Activated CD4-positive, alpha-beta T cell treated with anti-CD3 and anti-CD28 coated beads for 36 hours (primary cell): ENCODE measurements around the gene OXTR. TPM values are rescaled to one million over a fixed set of nuclear protein-coding genes. Genes with fewer than 3 reads are reported as not detected.

Experiments used
- ATAC-seq: fragments of 200-7000 bp; cut with Tn5 transposase; one replicate; pipeline ENCODE4 v1.10.0; 2021; ENCODE audit warnings: mild to moderate bottlenecking, moderate library complexity
- CTCF ChIA-PET: fragments of 350-600 bp; sonication (Branson Sonifier 250); formaldehyde crosslinking; loops from one replicate; lab custom pipeline; 2021; ENCODE audit warnings: antibody characterized with exemption; lab: Charles Lee
- POLR2A ChIA-PET: fragments of 350-600 bp; sonication (Branson Sonifier 250); formaldehyde crosslinking; loops from one replicate; lab custom pipeline; 2021; ENCODE audit warnings: antibody characterized with exemption, inconsistent platforms; lab: Charles Lee
- DNase-seq: peaks from one replicate; pipeline ENCODE4 v3.0.0-alpha.2; 2020
- H3K27ac Mint-ChIP-seq: one replicate; pipeline ENCODE4 v1.8.0; 2021; ENCODE audit warnings: mixed read lengths
- H3K27me3 Mint-ChIP-seq: one replicate; pipeline ENCODE4 v1.8.0; 2021; ENCODE audit warnings: mixed read lengths
- H3K36me3 Mint-ChIP-seq: one replicate; pipeline ENCODE4 v1.8.0; 2021; ENCODE audit warnings: low read depth, mixed read lengths
- H3K4me1 Mint-ChIP-seq: one replicate; pipeline ENCODE4 v1.8.0; 2021; ENCODE audit warnings: mixed read lengths
- H3K4me3 Mint-ChIP-seq: one replicate; pipeline ENCODE4 v1.8.0; 2021; ENCODE audit warnings: mild to moderate bottlenecking, moderate library complexity, mixed read lengths
- H3K9me3 Mint-ChIP-seq: one replicate; pipeline ENCODE4 v1.8.0; 2021; ENCODE audit warnings: low read depth, mixed read lengths
- intact Hi-C, 2 experiments: fragments of 100-400 bp; cut with DNase I in 1 of 2; cut with micrococcal nuclease in 1 of 2; formaldehyde crosslinking; loops; one replicate each; pipeline versions ENCODE4 v1.14.2 to v1.15.1; 2022 to 2024; cut with DNase I, micrococcal nuclease
- total RNA-seq, 2 experiments: library from RNA; stranded (reverse); gene quantifications; one replicate each; pipeline ENCODE4 v1.2.3, GENCODE V29; 2021

Gene OXTR
- total RNA-seq, 2 experiments from 2014 or later, result 0.70 to 0.91 TPM

- intact Hi-C loops, result no loop called here
- Mint-ChIP-seq H3K36me3 (no peaks in the 10 kb centered on the region), H3K9me3 (no peaks in the 10 kb centered on the region), H3K27ac (no peak overlapping the region), H3K4me1 (no peaks in the 10 kb centered on the region), H3K4me3 (no peak overlapping the region), H3K27me3 (peaks cover 2% of the 10 kb centered on the region)
- POLR2A ChIA-PET, result no interaction called here
- CTCF ChIA-PET, result no interaction called here
- ATAC-seq (no peak), DNase-seq (no peak)
Measured at GRCh38 chr3:8757551-8758518, 11.6 kb downstream of the OXTR start.

- intact Hi-C loops, result no loop called here
- H3K4me1 Mint-ChIP-seq, result no peaks in the 10 kb centered on the region
- H3K9me3 Mint-ChIP-seq, result no peaks in the 10 kb centered on the region
- no peaks in the 10 kb centered on the region for H3K36me3 Mint-ChIP-seq
- ATAC-seq, result no peak
- CTCF ChIA-PET, result no interaction called here
- POLR2A ChIA-PET, result no interaction called here
- no peak overlapping the region for H3K4me3 Mint-ChIP-seq
- no peak overlapping the region for H3K27ac Mint-ChIP-seq
- no peak for DNase-seq
- H3K27me3 Mint-ChIP-seq, result peaks cover 2% of the 10 kb centered on the region
Measured at GRCh38 chr3:8756671-8757070, 12.7 kb downstream of the OXTR start.

GRCh38 chr3:8755564-8756237 is 13.7 kb downstream of the OXTR start:
- no peaks in the 10 kb centered on the region for H3K36me3 Mint-ChIP-seq
- no peak overlapping the region for H3K27ac Mint-ChIP-seq
- POLR2A ChIA-PET, result no interaction called here
- ATAC-seq (no peak), DNase-seq (no peak)
- no peak overlapping the region for H3K4me3 Mint-ChIP-seq
- no peaks in the 10 kb centered on the region for H3K9me3 Mint-ChIP-seq
- CTCF ChIA-PET, result no interaction called here
- intact Hi-C loops, result no loop called here
- H3K27me3 Mint-ChIP-seq, result peaks cover 2% of the 10 kb centered on the region
- no peaks in the 10 kb centered on the region for H3K4me1 Mint-ChIP-seq

- Mint-ChIP-seq H3K4me3 (no peak overlapping the region), H3K27me3 (peaks cover 2% of the 10 kb centered on the region), H3K27ac (no peak overlapping the region), H3K4me1 (no peaks in the 10 kb centered on the region), H3K36me3 (no peaks in the 10 kb centered on the region), H3K9me3 (no peaks in the 10 kb centered on the region)
- CTCF ChIA-PET, result no interaction called here
- ATAC-seq, result no peak
- no peak for DNase-seq
- intact Hi-C loops, result no loop called here
- POLR2A ChIA-PET, result no interaction called here
Measured at GRCh38 chr3:8755097-8755496, 14.3 kb downstream of the OXTR start.

- no peaks in the 10 kb centered on the region for H3K27me3 Mint-ChIP-seq
- H3K4me3 Mint-ChIP-seq, result no peak overlapping the region
- ChIA-PET CTCF (interaction anchor here (1.2 kb wide), 1 partner anchor 21 kb away, joined by 3 read pairs; no protein-coding TSS in a partner anchor), POLR2A (no interaction called here)
- intact Hi-C loops, result no loop called here
- H3K4me1 Mint-ChIP-seq, result no peaks in the 10 kb centered on the region
- no peaks in the 10 kb centered on the region for H3K9me3 Mint-ChIP-seq
- ATAC-seq (no peak), DNase-seq (no peak)
- no peak overlapping the region for H3K27ac Mint-ChIP-seq
- H3K36me3 Mint-ChIP-seq, result no peaks in the 10 kb centered on the region
Measured at GRCh38 chr3:8752832-8753231, 16.6 kb downstream of the OXTR start.

GRCh38 chr3:8749316-8749715 is 20.1 kb downstream of the OXTR start:
- Mint-ChIP-seq H3K27ac (no peak overlapping the region), H3K4me3 (no peak overlapping the region), H3K27me3 (no peaks in the 10 kb centered on the region), H3K36me3 (no peaks in the 10 kb centered on the region), H3K9me3 (no peaks in the 10 kb centered on the region), H3K4me1 (no peaks in the 10 kb centered on the region)
- no peak for ATAC-seq
- ChIA-PET CTCF (no interaction called here), POLR2A (no interaction called here)
- no peak for DNase-seq
- intact Hi-C loops, result no loop called here

GRCh38 chr3:8746780-8747345 is 22.6 kb downstream of the OXTR start:
- Mint-ChIP-seq H3K27me3 (peaks cover 2% of the 10 kb centered on the region), H3K4me3 (no peak overlapping the region), H3K9me3 (no peaks in the 10 kb centered on the region), H3K4me1 (no peaks in the 10 kb centered on the region), H3K27ac (no peak overlapping the region), H3K36me3 (no peaks in the 10 kb centered on the region)
- ChIA-PET POLR2A (no interaction called here), CTCF (no interaction called here)
- ATAC-seq (no peak), DNase-seq (no peak)
- intact Hi-C loops, result no loop called here

GRCh38 chr3:8745619-8746370 is 23.6 kb downstream of the OXTR start:
- Mint-ChIP-seq H3K27me3 (peaks cover 6% of the 10 kb centered on the region), H3K36me3 (no peaks in the 10 kb centered on the region), H3K4me3 (no peak overlapping the region), H3K9me3 (no peaks in the 10 kb centered on the region), H3K4me1 (no peaks in the 10 kb centered on the region), H3K27ac (no peak overlapping the region)
- POLR2A ChIA-PET, result no interaction called here
- DNase-seq (no peak), ATAC-seq (no peak)
- intact Hi-C loops, result no loop called here
- CTCF ChIA-PET, result interaction anchor here (0.9 kb wide), 1 partner anchor 23 kb away, joined by 6 read pairs; the partner anchor contains the start of gene OXTR

GRCh38 chr3:8743911-8744310 is 25.5 kb downstream of the OXTR start:
- H3K4me1 Mint-ChIP-seq, result no peaks in the 10 kb centered on the region
- CTCF ChIA-PET, result no interaction called here
- H3K27me3 Mint-ChIP-seq, result peaks cover 6% of the 10 kb centered on the region
- POLR2A ChIA-PET, result no interaction called here
- H3K4me3 Mint-ChIP-seq, result no peak overlapping the region
- DNase-seq (no peak), ATAC-seq (no peak)
- no peaks in the 10 kb centered on the region for H3K9me3 Mint-ChIP-seq
- no peaks in the 10 kb centered on the region for H3K36me3 Mint-ChIP-seq
- H3K27ac Mint-ChIP-seq, result no peak overlapping the region
- intact Hi-C loops, result no loop called here

- Mint-ChIP-seq H3K36me3 (no peaks in the 10 kb centered on the region), H3K9me3 (no peaks in the 10 kb centered on the region), H3K27ac (no peak overlapping the region), H3K27me3 (peaks cover 6% of the 10 kb centered on the region), H3K4me3 (no peak overlapping the region), H3K4me1 (no peaks in the 10 kb centered on the region)
- DNase-seq (no peak), ATAC-seq (no peak)
- ChIA-PET POLR2A (no interaction called here), CTCF (no interaction called here)
- intact Hi-C loops, result no loop called here
Measured at GRCh38 chr3:8743021-8743601, 26.3 kb downstream of the OXTR start.
